Measurements from ENCODE around the gene LACTBL1.
"Not testable (repeated sequence)": the region's sequence is repeated elsewhere in the genome, so short reads cannot be mapped to it uniquely, and the experiment has no call there.

Gene LACTBL1, protein sequence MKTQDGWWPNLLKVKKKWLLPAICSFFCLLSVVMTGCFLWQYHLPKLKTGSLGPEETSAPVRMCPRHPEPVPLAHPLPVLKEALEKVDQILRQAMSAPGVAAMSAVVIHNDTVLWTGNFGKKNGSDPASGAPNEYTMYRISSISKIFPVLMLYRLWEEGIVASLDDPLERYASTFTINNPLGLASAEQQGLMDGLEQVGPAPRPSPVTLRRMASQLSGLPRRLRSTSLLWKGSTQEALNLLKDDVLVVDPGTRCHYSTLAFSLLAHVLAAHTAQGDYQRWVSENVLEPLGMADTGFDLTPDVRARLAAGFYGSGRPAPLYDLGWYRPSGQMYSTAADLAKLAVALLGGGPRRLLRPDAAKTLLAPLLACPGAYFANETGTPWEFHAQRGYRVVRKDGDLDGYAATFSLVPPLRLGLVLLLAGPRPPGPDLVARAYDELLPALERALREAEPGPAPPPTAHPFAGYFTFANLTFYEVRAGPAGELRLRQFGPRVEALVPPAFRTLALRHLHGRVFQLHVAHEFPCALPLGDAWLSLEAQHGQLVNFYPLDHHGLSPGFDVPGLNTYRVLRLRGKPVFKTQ

DNA sequence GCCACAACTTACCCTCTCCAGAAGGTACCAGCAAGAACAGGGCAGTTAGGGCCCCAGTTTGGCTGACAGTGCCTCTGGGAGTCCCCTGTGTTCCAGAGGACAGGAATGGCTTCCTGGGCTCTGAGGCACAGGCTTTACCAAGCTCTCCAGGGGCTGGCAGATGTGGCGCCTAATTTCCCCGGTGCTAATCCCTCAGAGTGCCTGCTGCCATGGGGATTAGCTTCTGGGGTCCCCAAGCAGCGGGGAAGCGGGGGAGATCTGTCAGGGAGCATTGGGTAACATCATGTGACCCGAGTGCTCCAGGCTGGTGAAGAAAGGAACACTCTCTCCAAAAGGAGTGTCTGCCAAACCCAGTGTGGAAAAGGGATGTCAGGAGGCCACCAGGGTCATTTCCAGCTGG lies at the start of gene LACTBL1:
LACTBL1 (minus strand) TSS at position 107 of the 400 bp plus-strand sequence. CDS start 550 bp downstream, outside the sequence.
- DNase-seq: no peak

DNA sequence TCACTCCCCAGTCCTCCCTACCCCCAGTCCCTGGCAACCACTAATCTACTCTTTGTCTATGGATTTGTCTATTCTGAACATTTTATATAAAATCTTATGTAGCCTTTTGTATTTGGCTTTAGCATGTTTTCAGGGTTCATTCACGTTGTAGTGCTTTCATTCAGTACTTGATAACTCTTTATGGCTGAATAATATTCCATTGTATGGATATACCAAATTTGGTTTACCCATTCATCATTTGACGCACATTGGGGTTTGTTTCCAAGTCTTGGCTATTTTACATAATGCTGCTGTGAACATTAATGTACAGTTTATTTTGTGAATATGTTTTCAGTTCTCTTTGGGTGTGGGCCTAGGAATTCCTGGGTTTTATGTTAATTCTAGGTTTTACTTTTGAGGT lies 49.2 kb upstream of the LACTBL1 start:
- DNase-seq: no peak

DNA sequence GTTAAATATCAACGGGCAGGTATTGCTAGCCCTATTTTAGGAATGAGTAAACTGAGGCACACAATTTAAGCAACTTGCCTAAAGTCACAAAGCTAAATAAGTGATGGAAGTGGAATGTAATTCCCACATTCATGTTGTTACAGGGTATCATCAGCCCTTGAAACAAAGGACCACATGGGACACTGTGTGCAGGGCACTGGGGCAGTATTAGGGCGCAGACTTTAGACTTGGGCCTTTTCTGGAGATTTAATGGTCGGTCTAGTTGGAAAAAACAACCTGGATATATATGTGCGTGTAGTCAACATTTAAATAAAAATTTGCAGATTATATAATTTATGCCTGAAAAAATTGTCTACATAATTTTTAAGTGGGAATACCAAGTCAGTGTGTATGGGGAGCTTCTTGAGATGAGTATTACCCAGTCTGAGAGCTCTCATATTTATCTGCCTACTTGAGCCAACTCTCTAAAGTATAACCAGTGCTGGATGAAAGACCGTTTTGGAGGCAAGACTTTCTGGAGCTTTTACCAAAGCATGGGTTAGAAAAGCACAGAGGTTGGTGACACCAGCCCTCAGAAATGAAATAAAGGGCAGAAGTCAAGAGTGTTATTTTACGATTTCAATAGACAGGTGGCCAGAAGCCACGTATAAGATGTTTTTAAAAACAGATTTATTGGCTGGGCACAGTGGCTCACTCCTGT lies 48.2 kb upstream of the LACTBL1 start:
- DNase-seq: no peak

DNA sequence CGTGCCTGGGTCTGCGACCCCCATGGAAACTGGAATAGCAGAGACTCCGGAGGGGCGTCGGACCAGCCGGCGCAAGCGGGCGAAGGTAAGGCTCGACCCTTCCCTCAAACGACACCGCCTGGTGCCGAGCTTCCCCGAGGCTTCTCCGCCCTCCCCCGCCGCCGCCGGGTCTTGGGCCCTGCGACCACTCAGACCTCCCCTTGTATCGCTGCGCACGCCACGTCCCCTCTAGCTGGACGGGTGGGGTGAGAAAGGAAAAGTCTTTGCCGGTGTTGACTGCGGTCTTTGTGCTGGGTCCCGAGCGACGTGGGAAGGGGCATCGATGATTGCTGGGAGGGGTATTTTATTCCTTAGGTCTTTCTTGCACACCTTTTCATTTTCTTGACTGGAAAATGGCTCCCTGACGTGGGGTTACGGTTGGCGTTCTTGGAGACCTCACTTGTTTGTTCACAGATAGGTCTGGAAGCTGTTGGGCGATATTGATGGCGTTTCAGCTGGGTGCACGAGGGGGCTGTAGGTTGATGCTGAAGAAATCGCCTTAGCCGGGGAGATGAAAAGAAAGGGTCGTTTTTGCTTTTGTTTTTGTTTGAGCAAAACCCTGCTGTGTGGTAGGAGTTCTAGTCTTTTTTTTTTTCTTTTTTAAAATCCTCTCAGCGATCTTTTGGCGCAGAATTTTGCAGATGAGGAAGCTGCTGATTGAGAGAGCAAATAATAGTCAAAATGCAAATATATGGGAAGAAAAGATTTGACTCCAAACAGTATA lies 47.4 kb upstream of the LACTBL1 start:
- DNase-seq: no peak

GRCh38 chr1:23019094-23019862 lies 46.6 kb upstream of the LACTBL1 start, which contains the start of gene KDM1A:
KDM1A (plus strand) TSS chr1:23019468; CDS start chr1:23019597, 129 bp downstream.
- peak; percentile 86 to 90 for DNase-seq

GRCh38 chr1:23018661-23019093 lies 46.0 kb upstream of the LACTBL1 start:
- no peak for DNase-seq

DNA sequence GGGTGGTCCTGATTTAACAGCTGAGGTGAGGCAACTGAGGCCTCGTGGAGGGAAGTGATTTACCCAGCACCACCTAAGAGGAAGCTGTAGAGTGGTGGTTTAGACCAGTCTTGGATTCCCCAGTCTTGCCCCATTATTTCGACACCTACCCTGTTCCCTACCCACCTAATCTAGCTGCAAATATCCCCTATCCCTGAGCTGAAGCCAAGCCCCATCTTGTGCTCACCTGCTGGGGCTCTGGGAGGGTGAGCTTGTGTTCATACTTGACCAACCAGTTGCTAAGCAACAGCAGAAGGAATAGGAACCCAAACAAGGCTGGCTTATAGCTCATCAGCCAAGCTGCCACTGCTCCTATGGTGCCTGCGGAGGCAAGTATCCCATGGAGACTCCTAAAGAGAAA lies 41.0 kb upstream of the LACTBL1 start:
- DNase-seq: no peak

- DNase-seq: not testable (repeated sequence)
These were observed 37.4 kb upstream of the LACTBL1 start for GRCh38 chr1:23010025-23010424.

DNA sequence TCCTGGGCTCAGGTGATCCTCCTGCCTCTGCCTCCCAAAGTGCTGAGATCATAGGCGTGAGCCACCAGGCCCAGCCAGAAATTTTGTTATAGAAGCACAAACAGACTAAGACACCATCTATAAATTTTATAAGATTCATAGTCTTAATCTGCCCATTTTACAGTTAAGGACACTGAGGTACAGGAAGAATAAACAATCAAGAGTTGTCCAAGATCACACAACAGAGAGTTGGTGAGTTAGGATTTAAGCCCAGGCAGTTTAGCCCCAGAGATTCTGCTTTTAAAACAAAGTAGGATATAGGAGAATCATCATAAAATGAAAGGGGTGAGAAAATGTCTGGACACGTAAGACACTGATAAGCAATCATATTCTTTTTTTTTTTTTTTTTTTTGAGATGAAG lies 36.2 kb upstream of the LACTBL1 start:
- no peak for DNase-seq

DNA sequence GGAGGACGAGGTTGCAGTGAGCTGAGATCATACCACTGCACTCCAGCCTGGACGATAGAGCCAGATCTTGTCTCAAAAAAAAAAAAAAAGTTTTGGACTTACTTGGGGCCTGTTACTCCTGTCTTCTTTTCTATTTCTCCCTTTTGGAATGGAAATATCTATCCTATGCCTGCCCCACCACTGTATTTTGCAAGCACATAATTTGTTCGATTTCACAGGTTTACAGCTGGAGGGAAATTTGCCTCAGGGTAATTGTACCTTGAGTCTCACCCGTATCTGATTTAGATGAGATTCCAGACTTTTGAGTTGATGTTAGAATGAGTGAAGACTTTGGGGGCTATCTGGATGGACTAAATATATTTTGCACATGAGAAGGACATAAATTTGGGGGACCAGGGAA lies 34.4 kb upstream of the LACTBL1 start:
- no peak for DNase-seq

DNA sequence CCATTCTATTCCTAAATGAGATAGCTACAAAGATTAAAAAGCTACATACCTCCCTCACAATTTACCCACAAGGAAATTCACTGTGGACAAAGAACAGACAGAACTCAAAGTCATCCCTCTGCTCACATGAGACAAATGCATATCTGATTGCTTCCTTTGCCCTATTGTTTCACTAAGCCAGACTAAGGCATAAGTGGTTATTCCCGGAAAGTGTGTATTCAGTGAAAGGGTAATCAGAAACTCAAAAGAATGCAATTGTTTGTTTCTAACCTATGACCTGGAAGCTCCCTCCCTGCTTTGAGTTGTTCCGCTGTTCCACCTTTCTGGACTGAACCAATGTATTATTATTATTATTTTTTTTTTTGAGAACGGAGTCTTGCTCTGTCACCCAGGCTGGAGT lies 32.1 kb upstream of the LACTBL1 start:
- not testable (repeated sequence) for DNase-seq

DNA sequence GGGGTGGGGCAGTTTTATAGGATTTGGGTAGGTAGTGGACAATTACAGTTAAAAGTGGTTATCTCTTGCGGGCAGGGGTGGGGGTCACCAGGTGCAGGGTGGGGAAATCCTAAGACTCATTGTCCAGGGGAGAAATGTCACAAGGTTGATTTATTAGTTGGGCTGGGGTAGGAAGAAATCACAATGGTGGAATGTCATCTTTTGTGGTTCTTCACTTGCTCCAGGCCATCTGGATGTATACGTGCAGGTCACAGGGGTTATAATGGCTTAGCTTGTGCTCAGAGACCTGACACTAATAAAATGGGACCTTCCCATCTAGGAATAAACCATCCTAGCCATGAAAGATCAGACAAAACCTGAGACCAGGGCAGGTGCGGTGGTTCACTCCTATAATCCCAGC lies 31.4 kb upstream of the LACTBL1 start:
- no peak for DNase-seq

DNA sequence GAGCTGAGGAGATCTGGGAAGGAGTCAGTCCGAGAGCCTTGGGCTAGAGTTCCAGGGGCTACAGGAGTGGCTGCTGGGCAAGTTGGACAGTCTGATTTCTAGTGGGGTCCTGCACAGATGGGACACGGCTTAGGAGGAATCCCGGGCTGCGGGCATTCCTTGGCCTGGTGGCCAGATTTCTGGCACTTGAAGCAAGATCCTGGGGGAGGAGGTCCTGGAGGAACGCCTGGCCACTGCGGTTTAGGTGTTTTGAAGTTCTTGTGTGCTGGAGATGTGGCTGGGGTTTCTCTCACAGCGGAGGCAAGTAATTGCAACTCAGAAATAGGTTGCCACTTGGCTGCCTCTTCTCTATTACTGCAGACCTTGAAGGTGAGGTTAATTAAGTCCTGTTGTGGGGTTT lies 29.6 kb upstream of the LACTBL1 start:
- not testable (repeated sequence) for DNase-seq

GRCh38 chr1:23000133-23000532 lies 27.5 kb upstream of the LACTBL1 start:
- DNase-seq: not testable (repeated sequence)

GRCh38 chr1:22997528-22997927 lies 24.9 kb upstream of the LACTBL1 start:
- not testable (repeated sequence) for DNase-seq

DNA sequence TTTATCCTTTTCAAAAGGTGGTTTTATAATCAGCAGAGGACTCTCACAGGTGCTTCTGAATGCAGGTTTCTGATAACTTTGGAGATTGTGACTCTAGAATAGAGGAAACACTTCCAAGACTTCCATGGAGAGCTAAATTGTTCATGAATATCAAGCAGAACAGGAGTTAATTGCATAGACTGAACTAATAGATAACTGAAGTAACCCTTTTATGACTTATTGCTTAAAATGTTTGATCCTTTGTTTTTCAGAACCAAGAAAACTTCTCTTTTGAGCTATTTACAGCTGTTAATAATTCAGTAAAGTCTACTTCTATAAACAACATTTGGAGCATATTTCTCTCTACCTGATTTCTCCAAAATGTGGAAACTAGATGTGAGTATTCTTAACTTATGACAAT lies 23.1 kb upstream of the LACTBL1 start:
- no peak for DNase-seq

DNA sequence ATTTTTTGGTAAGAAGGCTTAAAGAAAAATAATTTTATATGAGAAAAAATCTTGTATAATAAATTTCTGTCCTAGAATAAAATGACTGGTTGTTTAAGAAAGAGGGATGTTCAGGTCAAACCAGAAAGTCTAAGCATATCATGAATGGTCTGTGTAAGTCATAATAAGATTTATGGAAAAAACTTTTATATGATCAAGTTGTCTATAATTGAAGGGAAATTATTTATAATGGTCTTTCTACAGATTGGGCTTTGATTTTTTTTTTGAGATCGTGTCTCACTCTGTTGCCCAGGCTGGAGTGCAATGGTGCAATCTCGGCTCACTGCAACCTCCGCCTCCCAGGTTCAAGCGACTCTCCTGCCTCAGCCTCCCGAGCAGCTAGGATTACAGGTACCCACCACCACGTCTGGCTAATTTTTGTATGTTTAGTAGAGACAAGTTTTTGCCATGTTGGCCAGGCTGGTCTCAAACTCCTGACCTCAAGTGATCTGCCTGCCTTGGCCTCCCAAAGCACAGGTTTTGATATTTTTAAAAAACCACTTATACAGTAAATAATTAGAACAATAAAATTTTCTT lies 20.6 kb upstream of the LACTBL1 start:
- DNase-seq: not testable (repeated sequence)

GRCh38 chr1:22992384-22992783 lies 19.7 kb upstream of the LACTBL1 start:
- not testable (repeated sequence) for DNase-seq

DNA sequence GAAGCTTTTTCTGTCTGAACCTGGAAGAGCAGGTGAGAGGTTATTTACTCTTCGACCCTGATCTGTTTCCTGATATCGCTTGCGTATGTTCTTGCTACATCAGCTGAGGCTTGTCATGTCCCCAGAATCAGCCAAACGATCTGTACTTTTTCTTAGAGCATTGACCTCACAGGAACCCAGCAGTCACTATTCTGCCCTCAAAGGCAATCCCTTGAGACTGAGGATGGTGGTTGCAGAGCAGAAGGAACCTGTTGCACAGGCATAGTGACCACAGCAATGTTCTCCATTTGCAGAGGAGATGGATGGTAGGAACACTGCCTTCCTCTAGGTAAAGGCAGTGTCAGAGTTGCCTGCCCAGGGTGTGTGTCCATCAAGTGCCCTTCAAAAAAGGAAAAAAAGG lies 11.3 kb upstream of the LACTBL1 start:
- DNase-seq: no peak

- DNase-seq: not testable (repeated sequence)
These were observed 7.8 kb upstream of the LACTBL1 start for GRCh38 chr1:22980471-22980790.

DNA sequence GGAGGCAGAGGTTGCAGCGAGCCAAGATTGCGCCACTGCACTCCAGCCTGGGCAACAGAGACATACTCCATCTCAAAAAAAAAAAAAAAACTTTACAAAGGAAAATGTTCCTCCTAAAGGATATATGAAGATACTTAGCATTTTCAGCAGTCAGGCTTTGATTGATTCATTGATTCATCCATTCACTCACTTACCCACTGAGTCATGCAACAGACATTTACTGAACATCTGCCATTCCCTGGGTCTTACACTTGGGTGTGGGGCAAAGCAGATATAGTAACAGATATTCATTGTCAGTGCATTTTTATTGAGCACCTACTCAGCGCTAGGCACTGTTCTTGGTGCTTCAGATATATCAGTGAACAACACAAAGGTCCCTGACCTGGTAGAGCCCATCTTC lies 5.6 kb upstream of the LACTBL1 start:
- DNase-seq: no peak
